Immature natural killer cell (primary cell): ENCODE data around the gene CHCHD3. TPM values are rescaled to one million over a fixed set of nuclear protein-coding genes. Genes with fewer than 3 reads are reported as not detected.

ENCODE experiments used
- DNase-seq, 3 donors: peaks; one replicate each; pipeline ENCODE4 v3.0.0; 2022; ENCODE audit warnings: mixed read lengths in 1 of 3
- H3K27ac Mint-ChIP-seq, 6 donors: one replicate each; pipeline ENCODE4 v1.8.0; 2020; ENCODE audit warnings: mixed read lengths in 6 of 6, mild to moderate bottlenecking in 5 of 6, inconsistent platforms in 4 of 6, moderate library complexity in 3 of 6
- H3K27me3 Mint-ChIP-seq, 3 donors: one replicate each; pipeline ENCODE4 v1.8.0; 2020 to 2021; ENCODE audit warnings: low read depth in 3 of 3, mild to moderate bottlenecking in 3 of 3, mixed read lengths in 3 of 3, moderate library complexity in 3 of 3, inconsistent platforms in 1 of 3
- H3K36me3 Mint-ChIP-seq, 3 donors: one replicate each; pipeline ENCODE4 v1.8.0; 2020; ENCODE audit warnings: mixed read lengths in 3 of 3, inconsistent platforms in 2 of 3, mild to moderate bottlenecking in 2 of 3
- H3K4me1 Mint-ChIP-seq, 2 donors: one replicate each; pipeline ENCODE4 v1.8.0; 2020; ENCODE audit warnings: inconsistent platforms in 2 of 2, mild to moderate bottlenecking in 2 of 2, mixed read lengths in 2 of 2, moderate library complexity in 1 of 2
- H3K4me3 Mint-ChIP-seq, 5 donors: one replicate each; pipeline ENCODE4 v1.8.0; 2020; ENCODE audit warnings: mild to moderate bottlenecking in 5 of 5, mixed read lengths in 5 of 5, inconsistent platforms in 3 of 5, moderate library complexity in 3 of 5
- H3K9me3 Mint-ChIP-seq, 6 donors: one replicate each; pipeline ENCODE4 v1.8.0; 2020; ENCODE audit warnings: mild to moderate bottlenecking in 6 of 6, mixed read lengths in 6 of 6, inconsistent platforms in 4 of 6, moderate library complexity in 3 of 6
- polyA plus RNA-seq, 3 donors: library from polyadenylated mRNA; unstranded; fragments of 300-500 nt; fragmentation: Illumina TruSeq; gene quantifications; one replicate each; pipeline ENCODE4 v1.2.3, GENCODE V29; 2021

The CHCHD3 gene
- polyA plus RNA-seq, 3 donors from 2014 or later: 57.8 to 65.9 (median 61.4) TPM

- Mint-ChIP-seq H3K36me3 (peaks cover 1 to 5% (median 3%) of the 10 kb centered on the region in 3 donors), H3K27me3 (peaks cover 0 to under 1% (median 0%) of the 10 kb centered on the region in 3 donors), H3K9me3 (no peaks in the 10 kb centered on the region), H3K4me1 (peaks cover 41 to 50% of the 10 kb centered on the region in 2 donors), H3K4me3 (no peak overlapping the region), H3K27ac (no peak overlapping the region)
- no peak for DNase-seq
These were observed 202.3 kb downstream of the CHCHD3 start for GRCh38 chr7:132879579-132879978.

- DNase-seq: no peak
- Mint-ChIP-seq H3K27ac (no peak overlapping the region), H3K36me3 (peaks cover 5 to 9% (median 6%) of the 10 kb centered on the region in 3 donors), H3K4me1 (peaks cover 30 to 38% of the 10 kb centered on the region in 2 donors), H3K9me3 (no peaks in the 10 kb centered on the region), H3K27me3 (no peaks in the 10 kb centered on the region), H3K4me3 (no peak overlapping the region)
These were observed 203.5 kb downstream of the CHCHD3 start for GRCh38 chr7:132878204-132878919.

DNA sequence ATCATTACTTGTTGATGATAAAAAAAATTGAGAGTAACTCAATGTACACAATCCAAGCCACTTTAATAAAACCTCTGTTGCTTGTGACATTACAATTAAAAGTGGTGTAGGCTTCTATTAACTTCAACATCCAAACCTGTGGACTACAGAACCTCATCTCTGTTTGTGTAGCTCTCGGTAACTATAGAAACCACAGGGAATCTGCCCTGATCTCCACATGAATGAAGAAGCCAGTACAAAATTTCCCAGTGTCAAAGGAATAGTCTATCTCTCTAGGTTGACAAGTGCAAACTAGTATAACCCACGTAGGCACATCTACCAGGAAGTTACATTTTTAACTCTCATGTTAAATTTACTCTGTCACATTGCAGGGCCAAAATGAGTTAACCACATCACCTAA, 204.3 kb downstream of the CHCHD3 start:
- DNase-seq: no peak
- Mint-ChIP-seq H3K27ac (no peak overlapping the region), H3K4me3 (no peak overlapping the region), H3K36me3 (peaks cover 5 to 9% (median 6%) of the 10 kb centered on the region in 3 donors), H3K9me3 (no peaks in the 10 kb centered on the region), H3K4me1 (peaks cover 22 to 30% of the 10 kb centered on the region in 2 donors), H3K27me3 (no peaks in the 10 kb centered on the region)

GRCh38 chr7:132876576-132876975, 205.3 kb downstream of the CHCHD3 start:
- H3K4me3 Mint-ChIP-seq: no peak overlapping the region
- H3K27me3 Mint-ChIP-seq: no peaks in the 10 kb centered on the region
- H3K9me3 Mint-ChIP-seq: no peaks in the 10 kb centered on the region

DNA sequence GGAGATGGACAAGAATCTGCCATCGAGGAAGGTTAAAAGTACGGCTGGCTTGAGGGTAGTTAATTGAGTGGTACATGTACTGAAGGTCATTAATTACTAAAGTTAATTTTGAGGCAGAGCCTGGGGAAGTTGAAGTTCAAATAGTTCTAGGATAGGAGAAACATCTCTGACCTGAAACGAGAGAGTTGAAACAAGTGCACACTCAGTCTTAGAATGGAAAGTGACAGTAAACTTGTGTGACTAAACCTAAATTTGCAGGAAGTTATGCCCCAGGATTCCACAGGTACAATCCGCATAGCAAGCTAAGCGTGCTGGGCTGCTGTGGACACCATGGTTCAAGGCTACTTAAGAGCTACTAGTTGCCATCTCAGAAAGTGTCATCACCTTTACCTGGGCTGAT, 209.9 kb downstream of the CHCHD3 start:
- Mint-ChIP-seq H3K27me3 (no peaks in the 10 kb centered on the region), H3K27ac (no peak overlapping the region), H3K9me3 (no peaks in the 10 kb centered on the region), H3K4me1 (peaks cover 10 to 16% of the 10 kb centered on the region in 2 donors), H3K36me3 (peaks cover 8 to 14% (median 9%) of the 10 kb centered on the region in 3 donors), H3K4me3 (no peak overlapping the region)
- no peak for DNase-seq

More at GRCh38 chr7:132876576-132876975, 205.3 kb downstream of the CHCHD3 start:
- H3K4me1 Mint-ChIP-seq: peaks cover 14 to 20% of the 10 kb centered on the region in 2 donors
- no peak for DNase-seq
- peak overlapping the region in 1 of 6 donors; percentile 2 for H3K27ac Mint-ChIP-seq
- peaks cover 9 to 10% (median 9%) of the 10 kb centered on the region in 3 donors for H3K36me3 Mint-ChIP-seq

DNA sequence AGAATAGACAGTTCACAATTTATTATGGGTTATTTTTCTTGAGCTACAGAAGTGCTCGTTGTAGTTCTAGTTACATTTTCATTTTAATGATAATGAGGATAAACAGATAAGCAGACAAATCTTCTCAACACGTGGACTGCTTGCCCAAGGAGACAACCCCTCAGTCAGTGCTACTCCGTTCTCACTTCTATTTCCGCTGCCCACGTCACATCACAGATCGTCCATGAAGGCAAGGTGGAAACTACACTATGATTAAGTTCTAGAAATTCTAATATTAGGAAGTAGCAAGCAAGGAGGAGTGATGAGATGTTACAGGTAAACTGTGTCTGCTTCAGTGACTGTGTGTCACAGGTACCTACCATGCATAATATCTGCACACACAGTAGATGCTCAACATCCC, 210.5 kb downstream of the CHCHD3 start:
- H3K4me3 Mint-ChIP-seq: no peak overlapping the region
- H3K36me3 Mint-ChIP-seq: peaks cover 8 to 14% (median 9%) of the 10 kb centered on the region in 3 donors
- no peaks in the 10 kb centered on the region for H3K9me3 Mint-ChIP-seq
- no peak overlapping the region for H3K27ac Mint-ChIP-seq
- H3K27me3 Mint-ChIP-seq: no peaks in the 10 kb centered on the region
- DNase-seq: no peak
- peaks cover 10 to 16% of the 10 kb centered on the region in 2 donors for H3K4me1 Mint-ChIP-seq

DNA sequence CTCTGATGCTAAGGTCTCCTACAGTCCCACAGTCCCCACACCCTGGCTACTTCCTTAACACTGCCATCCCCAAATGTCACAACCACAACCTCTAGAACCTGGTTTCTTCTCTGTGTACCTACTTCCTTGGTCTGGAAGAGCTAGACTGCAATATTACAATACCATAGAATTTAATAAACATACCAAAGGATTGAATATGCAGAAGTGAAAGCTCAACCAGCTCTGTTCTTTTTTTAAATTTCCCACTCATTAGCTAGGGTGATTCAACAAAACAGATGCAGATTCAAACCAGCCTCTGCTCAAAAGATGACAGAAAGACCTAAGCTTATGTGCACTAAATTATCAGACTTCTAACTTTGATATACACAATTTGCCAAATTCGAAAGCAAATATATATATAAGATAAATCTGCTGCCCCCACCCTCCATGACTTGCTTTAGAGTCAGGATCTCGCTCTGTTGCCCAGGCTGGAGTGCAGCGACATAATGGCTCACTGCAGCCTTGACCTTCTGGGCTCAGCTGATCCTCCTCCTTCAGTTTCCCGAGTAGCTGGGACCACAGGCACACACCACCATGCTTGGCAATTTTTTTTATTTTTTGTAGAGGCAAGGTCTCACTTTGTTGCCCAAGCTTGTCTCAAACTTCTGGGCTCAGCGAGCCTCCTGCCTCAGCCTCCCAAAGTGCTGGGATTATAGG, 212.6 kb downstream of the CHCHD3 start:
- peak overlapping the region in 1 of 6 donors; percentile 12 for H3K27ac Mint-ChIP-seq
- no peak for DNase-seq
- H3K4me3 Mint-ChIP-seq: peak overlapping the region in 1 of 5 donors; percentile 1
- peaks cover 2 to 15% (median 8%) of the 10 kb centered on the region in 3 donors for H3K36me3 Mint-ChIP-seq
- no peaks in the 10 kb centered on the region for H3K9me3 Mint-ChIP-seq
- H3K27me3 Mint-ChIP-seq: peaks cover 0 to 2% (median 0%) of the 10 kb centered on the region in 3 donors
- peaks cover 16 to 28% of the 10 kb centered on the region in 2 donors for H3K4me1 Mint-ChIP-seq

DNA sequence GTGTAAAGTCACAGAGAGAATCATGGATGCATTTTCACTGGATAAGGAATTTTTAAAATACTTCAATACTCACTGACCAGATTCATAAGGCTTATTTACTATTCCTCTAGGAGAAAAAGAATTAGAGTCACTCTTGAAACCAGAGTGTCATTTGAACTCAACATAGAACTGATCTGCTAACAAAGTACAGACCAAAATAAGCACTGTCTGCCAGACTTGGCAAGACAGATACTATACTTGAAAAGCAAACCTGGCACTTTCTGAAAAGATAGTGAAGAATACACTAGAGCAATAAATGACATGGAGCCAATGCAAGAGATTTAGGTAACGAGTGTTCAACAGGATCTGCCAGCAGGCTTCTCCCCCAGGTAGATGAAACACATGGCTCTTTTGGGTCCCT, 215.3 kb downstream of the CHCHD3 start:
- peaks cover 0 to 9% (median 4%) of the 10 kb centered on the region in 3 donors for H3K36me3 Mint-ChIP-seq

GRCh38 chr7:132866144-132866531, 215.8 kb downstream of the CHCHD3 start:
- H3K4me3 Mint-ChIP-seq: no peak overlapping the region
- H3K36me3 Mint-ChIP-seq: peaks cover 1 to 6% (median 6%) of the 10 kb centered on the region in 3 donors
- H3K27ac Mint-ChIP-seq: peak overlapping the region in 1 of 6 donors; percentile 23
- peaks cover 45 to 59% of the 10 kb centered on the region in 2 donors for H3K4me1 Mint-ChIP-seq
- H3K27me3 Mint-ChIP-seq: peaks cover 0 to 2% (median 0%) of the 10 kb centered on the region in 3 donors
- DNase-seq: no peak
- H3K9me3 Mint-ChIP-seq: no peaks in the 10 kb centered on the region

More for the DNA sequence above, 215.3 kb downstream of the CHCHD3 start:
- H3K27ac Mint-ChIP-seq: peak overlapping the region in 1 of 6 donors; percentile 23
- H3K27me3 Mint-ChIP-seq: peaks cover 0 to 2% (median 0%) of the 10 kb centered on the region in 3 donors
- H3K4me1 Mint-ChIP-seq: peaks cover 42 to 55% of the 10 kb centered on the region in 2 donors
- H3K9me3 Mint-ChIP-seq: no peaks in the 10 kb centered on the region
- no peak for DNase-seq
- no peak overlapping the region for H3K4me3 Mint-ChIP-seq

GRCh38 chr7:132865366-132866143, 216.3 kb downstream of the CHCHD3 start:
- Mint-ChIP-seq H3K36me3 (peaks cover 5 to 9% (median 6%) of the 10 kb centered on the region in 3 donors), H3K4me3 (no peak overlapping the region), H3K27me3 (peaks cover 0 to 2% (median 0%) of the 10 kb centered on the region in 3 donors), H3K4me1 (peaks cover 51 to 62% of the 10 kb centered on the region in 2 donors), H3K9me3 (peaks cover 0 to 2% (median 0%) of the 10 kb centered on the region in 6 donors), H3K27ac (peak overlapping the region in 1 of 6 donors; percentile 46)
- DNase-seq: no peak

DNA sequence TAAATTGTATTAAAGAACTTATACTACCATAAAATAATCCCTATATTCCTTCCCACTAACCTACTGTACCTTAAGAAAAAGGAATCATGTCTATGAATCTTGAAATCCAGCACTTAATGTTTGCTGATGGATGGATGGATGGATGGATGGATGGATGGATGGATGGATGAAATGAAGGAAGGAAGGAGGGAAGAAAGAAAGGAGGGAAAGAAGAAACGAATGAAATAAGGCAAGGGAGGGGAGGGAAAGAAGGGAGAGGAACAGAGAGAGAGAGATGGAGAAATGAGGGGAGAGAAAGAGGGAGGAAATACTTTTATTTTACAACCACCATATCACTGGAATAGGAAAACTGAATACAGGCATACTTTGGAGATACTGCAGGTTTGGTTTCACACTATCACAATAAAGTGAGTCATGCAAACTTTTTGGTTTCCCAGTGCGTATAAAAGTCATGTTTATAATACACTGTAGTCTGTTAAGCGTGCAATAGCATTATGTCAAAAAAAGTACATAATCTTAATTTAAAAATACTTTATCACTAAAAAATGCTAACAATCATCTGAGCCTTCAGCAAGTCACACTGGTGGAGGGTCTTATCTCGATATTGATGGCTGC, 219.8 kb downstream of the CHCHD3 start:
- Mint-ChIP-seq H3K27ac (peak overlapping the region in 2 of 6 donors; percentile 9 to 56), H3K4me1 (peaks cover 70 to 80% of the 10 kb centered on the region in 2 donors), H3K4me3 (peak overlapping the region in 2 of 5 donors; percentile 2 to 19), H3K27me3 (peaks cover 0 to 2% (median 0%) of the 10 kb centered on the region in 3 donors), H3K36me3 (peaks cover 5 to 9% (median 7%) of the 10 kb centered on the region in 3 donors), H3K9me3 (peaks cover 0 to 2% (median 0%) of the 10 kb centered on the region in 6 donors)
- no peak for DNase-seq

- no peak overlapping the region for H3K4me3 Mint-ChIP-seq
- peaks cover 75 to 87% of the 10 kb centered on the region in 2 donors for H3K4me1 Mint-ChIP-seq
- H3K36me3 Mint-ChIP-seq: peaks cover 5 to 9% (median 7%) of the 10 kb centered on the region in 3 donors
- peaks cover 0 to 2% (median 0%) of the 10 kb centered on the region in 3 donors for H3K27me3 Mint-ChIP-seq
- DNase-seq: no peak
- peaks cover 0 to 2% (median 0%) of the 10 kb centered on the region in 6 donors for H3K9me3 Mint-ChIP-seq
- peak overlapping the region in 2 of 6 donors; percentile 56 to 62 for H3K27ac Mint-ChIP-seq
These were observed 220.5 kb downstream of the CHCHD3 start for GRCh38 chr7:132861424-132861823.

- DNase-seq: peak in 2 of 3 donors; percentile 16 to 29
- Mint-ChIP-seq H3K36me3 (peaks cover 3 to 7% (median 5%) of the 10 kb centered on the region in 3 donors), H3K27ac (peak overlapping the region in 3 of 6 donors; percentile 15 to 85 (median 61)), H3K9me3 (peaks cover 0 to 2% (median 0%) of the 10 kb centered on the region in 6 donors), H3K4me3 (peak overlapping the region; percentile 58 to 80 (median 67)), H3K4me1 (peaks cover 87 to 94% of the 10 kb centered on the region in 2 donors), H3K27me3 (no peaks in the 10 kb centered on the region)
These were observed 222.7 kb downstream of the CHCHD3 start for GRCh38 chr7:132859199-132859598.
